Activated CD8-positive, alpha-beta memory T cell treated with anti-CD3 and anti-CD28 coated beads for 36 hours (primary cell): ENCODE results near the gene GPD2. TPM values are rescaled to one million over a fixed set of nuclear protein-coding genes. Genes with fewer than 3 reads are reported as not detected.

Experiments
- CTCF ChIA-PET: fragments of 350-600 bp; sonication (Branson Sonifier 250); formaldehyde crosslinking; loops from one replicate; lab custom pipeline; 2021; ENCODE audit warnings: antibody characterized with exemption; lab: Charles Lee
- POLR2A ChIA-PET: fragments of 350-600 bp; sonication (Branson Sonifier 250); formaldehyde crosslinking; loops from one replicate; lab custom pipeline; 2021; ENCODE audit warnings: antibody characterized with exemption; lab: Charles Lee
- total RNA-seq, 2 experiments: library from RNA; stranded (reverse); gene quantifications; one replicate each; pipeline ENCODE4 v1.2.3, GENCODE V29; 2021

The GPD2 gene
- total RNA-seq, 2 experiments from 2014 or later: 49.8 to 51.8 TPM

DNA sequence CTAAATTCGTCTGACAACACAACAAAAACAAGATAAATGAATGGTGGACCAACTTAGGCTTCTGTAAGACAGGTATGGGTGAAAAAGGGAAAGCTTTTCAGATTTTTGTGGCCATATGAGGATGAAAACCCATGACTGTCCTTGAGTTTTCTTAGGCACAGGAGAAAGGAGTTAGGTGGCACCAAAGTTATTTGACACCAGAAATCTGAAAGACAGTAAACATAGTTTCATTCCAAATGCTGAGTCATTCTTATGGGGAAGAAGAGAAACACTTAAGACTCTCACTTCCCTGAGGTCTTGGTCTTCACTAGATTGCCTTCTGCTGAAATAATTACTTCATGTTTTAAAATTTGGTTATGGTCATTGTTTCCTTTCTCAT is 5.2 kb upstream of the GPD2 start:
- ChIA-PET POLR2A (interaction anchor here (1.1 kb wide), 1 partner anchor 97 kb away, joined by 3 read pairs; no protein-coding TSS in a partner anchor), CTCF (no interaction called here)

DNA sequence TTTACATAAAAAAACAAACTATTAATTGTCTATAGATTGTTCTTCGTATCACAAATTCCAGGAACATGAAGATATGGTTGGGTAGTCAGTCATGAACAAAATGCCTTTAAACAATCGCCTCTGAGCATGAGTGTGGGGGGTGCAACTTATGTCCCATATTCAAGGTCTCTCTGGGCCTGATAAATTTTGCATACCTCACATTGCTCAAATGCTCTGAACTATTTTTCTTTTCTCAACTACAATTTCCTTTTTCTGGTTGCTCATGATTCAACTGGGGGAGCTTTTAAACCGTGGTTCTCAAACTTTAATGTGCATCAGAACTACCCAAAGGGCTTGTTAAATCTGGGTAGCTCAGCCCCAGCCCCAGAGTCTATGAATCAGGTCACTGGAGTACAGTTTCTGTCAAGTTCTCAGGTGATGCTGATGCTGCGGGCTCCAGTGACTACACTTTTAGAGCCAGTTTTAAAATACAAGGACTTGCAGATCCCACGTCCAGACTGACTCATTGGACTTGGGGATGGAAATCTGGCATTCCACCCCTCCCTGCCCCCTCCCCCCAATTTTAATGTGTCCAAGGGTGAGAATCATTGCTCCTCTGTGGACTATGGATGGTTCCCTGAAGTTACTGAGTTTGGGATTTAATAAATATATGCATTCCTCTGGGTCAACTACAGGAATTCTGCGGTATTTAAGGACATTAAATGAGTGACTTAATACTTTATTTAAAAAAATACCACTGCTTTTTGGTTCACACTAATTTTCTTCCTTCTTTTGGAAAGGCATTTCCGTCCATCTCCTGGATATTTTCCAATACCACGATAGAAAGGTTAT is 1.5 kb upstream of the GPD2 start:
- POLR2A ChIA-PET: interaction anchor here (0.9 to 1.1 kb wide), 2 partner anchors 38 to 92 kb away, joined by 3 to 4 read pairs; no protein-coding TSS in a partner anchor
- CTCF ChIA-PET: no interaction called here

DNA sequence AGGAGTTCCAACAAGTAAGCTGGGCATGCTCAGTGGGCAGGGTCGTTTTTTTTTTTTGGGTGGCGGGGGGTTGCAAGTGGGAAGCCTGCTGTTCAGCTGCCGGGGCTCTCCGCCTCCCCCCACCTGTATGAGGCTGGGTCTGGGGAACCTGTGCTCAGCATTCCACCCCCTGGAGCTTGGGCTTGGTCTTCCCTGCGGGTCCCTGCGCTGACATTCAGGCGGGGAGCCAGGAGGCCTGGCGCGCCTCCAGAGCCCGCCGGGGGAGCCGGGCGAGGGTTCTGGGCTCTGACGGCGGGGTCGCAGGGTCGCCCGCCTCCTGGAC is 822 bp upstream of the GPD2 start:
- CTCF ChIA-PET: interaction anchor here (0.6 kb wide), 1 partner anchor 35 kb away, joined by 4 read pairs; no protein-coding TSS in a partner anchor
- POLR2A ChIA-PET: interaction anchor here (0.6 to 1.1 kb wide), 3 partner anchors 37 to 92 kb away, joined by 3 to 4 read pairs (median 4); no protein-coding TSS in a partner anchor

DNA sequence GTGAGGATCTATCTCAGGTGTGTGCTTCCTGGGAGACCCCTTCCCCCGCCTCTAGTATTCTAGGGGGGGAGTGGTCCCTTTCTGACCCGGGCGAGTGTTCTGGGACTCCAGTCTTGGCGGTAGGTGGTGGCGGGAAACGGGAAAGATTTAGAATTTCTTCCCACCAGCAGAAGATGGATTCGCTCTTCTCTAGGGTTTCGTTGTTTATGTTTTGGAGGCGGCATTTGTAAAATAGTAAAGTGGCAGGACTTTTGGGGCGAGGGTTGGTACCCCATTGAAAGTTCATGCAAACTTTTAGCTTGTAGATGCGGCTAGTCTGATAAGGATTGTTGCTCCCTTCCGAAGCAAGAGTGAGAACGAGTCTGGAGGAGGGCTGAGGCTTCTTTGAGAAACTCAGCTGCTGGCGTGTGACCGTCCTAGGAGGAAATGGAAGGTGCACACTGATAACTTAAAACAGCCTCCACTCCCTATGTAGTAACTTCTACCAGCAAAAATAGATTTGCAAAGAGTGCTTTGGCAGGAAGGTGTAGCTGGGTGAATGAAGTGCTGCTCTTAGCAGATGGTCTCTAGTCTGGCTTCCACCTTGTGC is 412 bp downstream of the GPD2 start:
- POLR2A ChIA-PET: interaction anchor here (0.6 to 1.4 kb wide), 3 partner anchors 36 to 54 kb away, joined by 3 to 4 read pairs (median 3); no protein-coding TSS in a partner anchor
- CTCF ChIA-PET: interaction anchor here (0.6 kb wide), 1 partner anchor 102 kb away, joined by 3 read pairs; no protein-coding TSS in a partner anchor

DNA sequence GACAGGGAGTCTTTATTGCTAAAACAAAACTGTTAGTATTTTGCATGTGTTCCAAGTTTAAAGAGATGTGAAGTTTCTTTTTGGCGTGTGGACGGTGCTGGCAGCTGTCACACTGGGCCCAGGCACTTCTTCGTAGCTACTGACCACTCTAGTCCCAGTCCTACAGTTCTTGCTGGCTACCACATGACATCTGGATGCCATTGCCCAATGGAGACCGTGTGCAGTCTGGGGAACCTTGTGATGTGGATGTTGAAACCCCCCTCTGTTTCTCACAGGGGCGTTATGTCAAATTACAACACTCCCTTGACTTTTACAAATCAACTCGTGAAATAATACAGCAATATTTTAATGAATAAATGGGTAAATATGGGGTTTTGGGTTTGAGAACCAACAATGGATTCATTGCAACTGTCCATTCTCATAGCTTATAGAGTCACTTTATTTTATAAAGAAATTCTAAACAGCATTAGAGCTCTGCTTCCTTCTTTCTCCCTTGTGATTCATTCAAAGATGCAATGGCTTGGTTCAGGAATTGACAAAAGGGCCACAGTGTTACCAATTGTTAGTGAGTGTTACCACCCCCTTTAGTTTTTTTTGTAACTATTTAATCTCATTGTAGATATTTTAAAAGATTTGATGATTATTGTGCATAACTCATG is 1.2 kb downstream of the GPD2 start:
- POLR2A ChIA-PET: interaction anchor here (0.6 to 1.4 kb wide), 3 partner anchors 35 to 53 kb away, joined by 3 to 4 read pairs (median 3); no protein-coding TSS in a partner anchor
- CTCF ChIA-PET: interaction anchor here (0.6 kb wide), 1 partner anchor 102 kb away, joined by 3 read pairs; no protein-coding TSS in a partner anchor

DNA sequence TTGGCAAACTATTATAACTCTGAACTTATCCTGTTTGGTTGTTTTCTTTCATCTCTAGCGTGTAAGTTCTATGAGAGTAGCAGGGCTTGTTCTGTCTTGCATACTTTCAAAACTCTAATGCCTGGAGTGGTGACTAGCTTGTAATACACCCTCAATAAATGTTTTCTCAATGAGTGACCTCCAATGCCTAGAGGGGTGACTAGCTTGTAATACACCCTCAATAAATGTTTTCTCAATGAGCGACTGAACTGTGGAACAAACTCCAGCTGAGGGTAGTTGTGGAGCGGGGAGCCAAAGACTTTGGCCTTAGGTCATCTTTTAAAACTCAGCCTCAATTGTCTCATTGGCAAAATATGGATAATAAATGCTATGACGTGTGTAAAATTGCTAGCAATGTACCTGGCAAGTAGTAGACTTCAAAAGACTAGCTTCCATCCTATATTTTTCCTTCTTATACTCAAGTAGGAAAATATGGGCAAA is 1.8 kb downstream of the GPD2 start:
- POLR2A ChIA-PET: no interaction called here
- CTCF ChIA-PET: no interaction called here

DNA sequence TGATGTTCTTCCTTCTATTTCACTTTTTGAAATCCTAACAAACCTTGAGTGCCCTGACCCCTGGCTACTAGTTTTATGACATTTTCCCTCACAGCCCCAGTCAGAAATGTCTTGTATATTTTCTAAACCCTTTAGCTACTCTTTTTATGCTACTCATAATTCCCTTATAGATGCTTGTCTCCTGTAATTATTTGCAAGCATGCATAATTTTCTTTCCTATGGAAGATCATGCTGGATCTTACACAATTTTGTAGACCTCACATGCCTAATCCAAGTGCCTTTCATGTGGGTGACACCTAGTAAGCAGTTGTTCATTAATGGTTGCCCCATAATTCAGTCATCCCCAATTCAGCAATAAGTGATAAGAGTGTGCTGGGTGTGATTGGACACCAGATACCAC is 6.9 kb downstream of the GPD2 start:
- CTCF ChIA-PET: no interaction called here
- POLR2A ChIA-PET: no interaction called here

DNA sequence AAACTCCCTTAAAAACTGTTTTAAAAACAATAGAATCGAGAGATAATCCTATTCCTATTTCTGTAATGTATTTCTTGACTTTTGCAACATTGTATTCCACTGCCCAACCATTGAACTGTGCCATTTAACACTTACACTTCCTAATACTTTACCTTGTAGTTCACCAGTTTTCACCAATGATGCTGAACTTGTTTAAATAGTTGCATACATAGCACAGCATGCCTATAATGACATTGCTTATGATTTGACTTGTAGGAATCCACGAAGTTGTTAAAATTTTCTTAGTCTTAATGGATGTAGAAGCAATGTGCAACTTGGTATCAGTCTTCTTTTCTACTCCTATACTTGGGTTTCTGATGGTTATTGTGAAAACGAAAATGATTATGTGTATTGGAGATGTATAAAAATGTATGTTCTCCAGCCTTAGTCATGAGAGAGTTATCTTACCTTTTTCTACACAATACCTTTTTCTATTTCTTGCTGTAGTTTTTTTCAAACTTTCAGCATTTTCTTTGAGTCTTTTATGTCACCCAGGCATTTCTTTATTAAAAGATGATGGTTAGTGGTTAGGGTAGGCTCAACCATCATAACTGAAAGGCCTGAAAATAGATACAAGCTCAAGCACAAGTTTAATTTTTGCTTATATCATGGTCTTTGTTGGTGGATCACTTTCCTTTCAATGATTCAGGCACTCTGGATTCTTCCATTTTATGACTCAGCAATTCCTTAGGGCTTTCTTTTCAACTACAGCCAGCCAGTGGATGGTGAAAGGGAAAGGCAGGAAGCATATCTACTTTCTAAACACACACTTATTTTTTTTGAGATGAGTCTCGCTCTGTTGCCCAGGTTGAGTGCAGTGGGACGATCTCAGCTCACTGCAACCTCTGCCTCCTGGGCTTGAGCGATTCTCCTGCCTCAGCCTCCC is 9.4 kb downstream of the GPD2 start:
- ChIA-PET POLR2A (no interaction called here), CTCF (interaction anchor here (1.0 kb wide), 1 partner anchor 118 kb away, joined by 3 read pairs; no protein-coding TSS in a partner anchor)

DNA sequence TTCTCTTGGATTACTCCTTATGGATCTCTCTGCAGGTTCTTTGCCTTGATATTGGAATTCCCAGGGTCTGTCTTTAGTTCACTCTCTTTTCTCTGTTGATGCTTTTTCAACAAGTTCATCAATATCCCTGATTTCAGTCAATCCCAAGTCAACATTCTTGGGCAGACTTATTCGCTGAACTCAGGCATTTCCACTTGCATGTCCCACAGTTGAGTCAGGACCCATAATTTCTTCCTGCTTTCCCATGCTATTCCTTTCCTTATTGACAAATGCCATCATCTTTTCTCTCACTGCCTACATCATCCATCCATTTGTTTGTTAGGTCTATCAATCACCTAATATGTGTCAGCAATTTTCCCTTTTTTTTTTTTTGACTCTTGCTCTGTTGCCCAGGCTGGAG is 11.6 kb downstream of the GPD2 start:
- ChIA-PET CTCF (no interaction called here), POLR2A (no interaction called here)

DNA sequence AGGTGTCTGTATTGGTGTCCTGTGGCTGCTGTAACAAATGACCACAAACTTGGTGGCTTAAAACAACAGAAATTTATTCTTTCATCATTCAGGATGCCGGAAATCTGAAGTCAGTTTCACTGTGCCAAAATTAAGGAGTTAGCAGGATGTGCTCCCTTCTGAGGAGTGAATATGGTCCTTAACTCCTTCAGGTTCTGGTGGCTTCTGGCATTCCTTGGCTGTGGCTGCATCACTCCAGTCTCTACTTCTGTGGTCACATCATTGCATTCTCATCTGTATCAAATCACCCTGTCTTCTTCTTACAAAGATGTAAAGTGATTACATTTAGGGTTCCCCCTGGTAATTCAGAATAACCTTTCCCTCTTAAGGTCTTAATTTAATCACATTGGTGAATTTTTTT is 12.6 kb downstream of the GPD2 start:
- ChIA-PET POLR2A (no interaction called here), CTCF (no interaction called here)

DNA sequence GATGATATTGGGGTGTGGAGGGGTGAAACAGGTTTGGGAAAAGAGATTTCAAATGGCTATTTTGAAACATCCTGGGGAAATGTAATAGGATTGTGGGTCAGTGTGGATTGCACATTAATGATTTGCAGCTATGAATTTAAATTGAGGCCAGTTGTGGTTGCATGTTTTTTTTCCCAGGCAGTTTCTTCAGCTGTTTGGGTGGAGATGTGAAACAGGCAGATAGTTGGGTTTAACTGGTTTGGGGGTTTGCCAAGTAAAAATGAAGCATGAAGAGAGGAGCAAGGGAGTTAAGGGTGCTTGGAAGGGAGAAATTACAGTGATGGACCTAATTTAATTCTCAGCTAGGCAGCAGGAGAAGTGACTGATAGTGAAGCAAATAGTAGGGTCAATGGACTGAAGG is 16.8 kb downstream of the GPD2 start:
- ChIA-PET POLR2A (no interaction called here), CTCF (no interaction called here)

DNA sequence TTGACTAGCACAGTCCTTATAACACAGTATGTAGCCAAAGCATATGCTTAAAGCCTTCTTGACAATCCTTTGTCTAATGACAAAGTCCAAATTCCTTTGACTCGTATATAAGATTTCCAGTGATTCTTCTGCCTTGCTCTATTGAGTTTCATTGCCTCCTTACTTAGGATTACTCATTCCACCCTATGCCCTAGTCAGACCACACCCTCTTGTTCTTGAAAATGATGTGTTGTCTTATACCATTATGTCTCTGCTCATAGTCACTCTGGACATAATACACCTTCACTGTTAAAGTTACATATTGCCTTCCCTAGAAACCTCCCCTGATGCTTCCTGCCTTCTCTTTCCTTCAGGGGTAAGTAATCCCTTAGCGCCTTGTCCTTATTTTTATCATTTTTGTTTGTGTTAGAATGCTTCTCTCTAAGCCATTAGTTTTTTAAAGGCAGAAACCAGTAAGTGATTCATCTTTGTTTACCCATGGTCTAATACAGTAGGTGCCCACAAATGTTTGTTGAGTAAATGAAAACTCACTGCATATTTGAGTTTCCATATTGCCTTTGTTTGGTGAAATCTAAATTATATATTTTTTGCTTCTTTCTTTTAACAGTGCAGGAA is 19.3 kb downstream of the GPD2 start:
- POLR2A ChIA-PET: no interaction called here

DNA sequence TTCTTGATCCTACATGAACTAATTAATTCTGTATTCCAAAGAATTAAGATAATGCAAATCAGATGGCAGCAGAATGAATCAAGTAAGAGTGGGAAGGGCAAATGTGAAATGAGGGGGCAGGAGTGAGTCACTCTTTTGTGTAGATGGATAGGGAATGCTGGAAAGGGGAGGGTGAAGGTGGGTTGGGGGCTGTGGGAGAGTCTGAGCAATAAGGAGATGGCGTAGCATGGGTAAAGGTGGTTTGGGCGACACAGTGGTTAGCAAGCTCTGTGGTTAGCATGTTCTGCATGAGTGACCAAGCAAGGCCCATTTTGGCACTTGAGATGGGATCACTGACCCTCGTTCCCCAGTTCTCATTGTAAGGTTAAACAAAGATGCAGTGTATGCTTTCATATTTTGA is 20.4 kb downstream of the GPD2 start:
- ChIA-PET CTCF (no interaction called here), POLR2A (no interaction called here)

More for the DNA sequence above, 19.3 kb downstream of the GPD2 start:
- CTCF ChIA-PET: no interaction called here

DNA sequence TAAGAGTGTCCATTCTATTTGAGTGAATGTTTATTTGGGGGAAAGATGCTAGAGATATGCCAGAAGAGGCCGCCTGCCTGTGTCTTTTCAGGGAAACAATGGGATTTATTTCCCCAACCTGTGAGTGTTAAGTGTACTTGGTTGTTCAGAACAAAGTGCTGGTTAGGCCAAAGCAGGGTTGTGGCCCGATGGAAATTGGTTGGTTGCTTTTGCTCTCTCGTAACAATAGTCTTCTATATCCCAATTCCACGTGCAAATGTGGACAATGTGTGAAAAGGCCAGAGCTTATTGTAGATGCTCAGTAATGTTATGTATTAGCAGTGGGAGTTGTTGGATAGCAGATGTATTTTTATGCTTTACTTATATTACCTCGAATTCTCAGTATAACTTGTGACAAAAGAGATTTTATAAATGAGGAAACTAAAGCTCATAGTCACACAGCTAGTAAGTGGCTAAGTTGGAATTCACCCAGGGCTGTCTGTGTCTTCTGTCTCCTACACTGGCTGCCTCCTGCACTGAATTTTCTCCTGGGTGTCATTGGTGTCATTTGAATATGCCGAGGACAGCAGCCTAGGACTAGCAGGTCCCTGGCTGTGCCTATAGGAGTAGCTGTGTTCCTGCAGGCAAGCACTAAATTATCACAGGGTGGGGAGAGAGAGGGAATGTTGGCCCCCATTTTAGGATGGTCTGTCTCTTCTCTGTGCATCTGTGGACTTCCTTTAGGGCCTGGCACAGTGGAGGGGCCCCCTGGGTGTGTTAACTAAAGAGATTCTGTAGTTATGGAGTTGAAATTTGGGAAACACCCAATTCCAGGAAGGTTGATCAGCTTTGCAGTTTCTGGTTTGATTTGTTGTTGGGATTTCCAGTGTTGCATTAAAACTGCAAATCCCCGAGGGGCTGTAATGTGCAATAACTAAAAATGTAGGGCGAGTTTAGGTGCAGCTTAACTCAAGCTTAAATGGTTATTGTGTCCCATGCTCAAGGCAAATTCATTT is 21.6 kb downstream of the GPD2 start:
- ChIA-PET POLR2A (no interaction called here), CTCF (no interaction called here)

DNA sequence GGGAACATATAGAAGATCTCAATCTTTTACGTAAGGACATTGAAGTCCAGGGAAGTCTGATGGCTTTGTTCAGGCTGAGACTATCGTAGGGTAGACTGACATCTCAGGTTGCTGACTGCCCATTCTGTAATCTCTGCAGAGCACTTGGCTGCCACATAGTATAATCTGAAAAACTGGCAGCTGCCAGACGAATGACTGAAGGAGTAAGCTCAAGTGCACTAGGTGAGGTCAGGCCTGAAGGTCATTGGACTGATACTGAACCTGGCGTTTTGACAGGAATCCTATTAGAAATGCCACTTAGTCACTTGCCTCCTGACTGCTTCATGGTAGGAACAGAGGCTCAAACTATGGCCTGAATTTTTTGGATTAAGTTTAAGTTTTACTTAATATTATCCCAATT is 23.5 kb downstream of the GPD2 start:
- ChIA-PET POLR2A (no interaction called here), CTCF (no interaction called here)

DNA sequence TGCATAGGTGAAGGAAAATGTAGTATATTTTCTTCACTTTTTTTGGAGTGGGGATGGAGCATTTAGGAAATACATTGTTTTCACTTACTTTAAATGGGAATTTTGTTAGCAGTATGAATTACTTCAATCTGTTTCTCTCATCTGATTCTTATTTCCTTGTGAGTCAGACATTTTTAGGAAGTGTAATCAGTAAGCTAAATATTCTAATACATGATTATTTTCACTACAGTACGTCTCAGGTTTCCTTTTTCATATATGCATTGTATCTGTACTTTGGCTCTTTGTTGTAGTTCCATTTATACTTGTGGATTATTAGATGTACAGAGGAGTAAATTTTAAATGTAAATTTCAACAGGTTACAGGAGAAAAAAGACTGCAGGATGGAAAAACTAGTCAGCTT is 27.9 kb downstream of the GPD2 start:
- CTCF ChIA-PET: no interaction called here
- POLR2A ChIA-PET: no interaction called here

DNA sequence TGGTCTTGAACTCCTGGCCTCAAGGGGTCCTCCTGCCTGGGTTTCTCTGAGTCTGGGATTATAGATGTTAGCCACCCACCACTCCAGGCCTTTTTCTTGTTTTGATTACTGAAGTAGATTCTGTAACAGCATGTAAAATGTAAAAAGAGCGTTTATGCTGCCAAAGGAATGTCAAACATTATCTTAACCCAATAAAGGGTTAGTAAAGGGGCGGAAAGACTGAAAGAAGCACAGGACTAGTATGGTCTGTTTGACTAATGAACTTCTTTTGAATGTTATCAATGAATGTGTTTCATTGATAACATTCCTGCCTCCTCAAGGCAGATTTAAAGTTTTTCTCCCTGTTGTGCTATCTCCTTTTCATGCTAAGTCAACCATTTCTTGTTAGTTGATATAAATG is 29.4 kb downstream of the GPD2 start:
- POLR2A ChIA-PET: no interaction called here
- CTCF ChIA-PET: no interaction called here
